ENCODE measurements around the gene LCE1D. TPM values are rescaled to one million over a fixed set of nuclear protein-coding genes. Genes with fewer than 3 reads are reported as not detected.

The LCE1D gene
- not detected in 2 replicates for total RNA-seq

DNA sequence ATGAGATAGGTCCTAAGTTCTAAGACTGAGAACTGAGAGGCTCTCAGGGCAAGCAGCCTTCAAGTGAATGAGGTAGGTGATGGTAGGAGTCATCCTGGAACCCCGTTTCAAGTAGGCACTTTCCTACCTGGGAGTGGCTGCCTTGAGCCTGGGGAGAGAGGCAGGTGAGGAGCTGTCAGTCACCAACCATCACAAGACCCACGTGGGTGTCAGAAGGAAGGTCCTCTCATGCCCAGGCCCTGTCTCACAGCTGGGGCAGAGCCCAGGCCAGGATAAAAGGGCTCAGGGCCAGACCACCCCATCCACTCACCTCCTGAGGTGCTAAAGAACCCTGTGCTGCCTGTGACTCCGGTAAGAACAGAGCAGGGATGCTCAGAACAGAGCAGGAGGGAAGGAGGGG is at the start of gene LCE1D:
Gene LCE1D, plus strand, starts transcription at position 301 of the 400 bp plus-strand sequence. CDS start 1,074 bp downstream, outside the sequence.
- no peak for DNase-seq (ENCODE audit: low read depth in 2 of 2)

DNA sequence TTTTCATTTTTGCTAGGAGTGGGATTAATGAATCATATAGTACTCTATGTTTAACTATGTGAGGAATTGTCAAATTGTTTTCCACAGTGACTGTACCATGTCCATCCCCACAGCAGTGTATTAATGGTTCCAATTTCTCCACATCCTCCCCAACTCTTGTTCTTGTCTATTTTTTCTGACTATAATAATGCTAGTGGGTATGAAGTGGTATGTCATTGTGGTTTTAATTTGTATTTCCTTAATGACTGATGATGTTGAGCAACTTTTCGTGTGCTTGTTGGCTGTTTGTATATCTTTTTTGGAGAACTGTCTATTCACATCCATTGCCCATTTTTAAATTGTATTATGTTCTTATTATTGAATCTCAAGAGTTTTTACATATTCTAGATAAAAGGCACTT is 48.7 kb upstream of the LCE1D start:
- no peak for DNase-seq (ENCODE audit: low read depth in 2 of 2)

GRCh38 chr1:152752225-152752624 is 44.3 kb upstream of the LCE1D start:
- DNase-seq (ENCODE audit: low read depth in 2 of 2) = peak in 1 of 2 donors; percentile 84

GRCh38 chr1:152753586-152753985 is 42.9 kb upstream of the LCE1D start:
- DNase-seq (ENCODE audit: low read depth in 2 of 2) = no peak

- no peak for DNase-seq (ENCODE audit: low read depth in 2 of 2)
These were observed 39.6 kb upstream of the LCE1D start for GRCh38 chr1:152756872-152757271.

GRCh38 chr1:152757747-152758146 is 38.8 kb upstream of the LCE1D start, which contains the start of gene KPRP:
KPRP (plus strand) TSS chr1:152758025; CDS start chr1:152759589, 1,564 bp downstream.
- DNase-seq (ENCODE audit: low read depth in 2 of 2) = no peak

DNA sequence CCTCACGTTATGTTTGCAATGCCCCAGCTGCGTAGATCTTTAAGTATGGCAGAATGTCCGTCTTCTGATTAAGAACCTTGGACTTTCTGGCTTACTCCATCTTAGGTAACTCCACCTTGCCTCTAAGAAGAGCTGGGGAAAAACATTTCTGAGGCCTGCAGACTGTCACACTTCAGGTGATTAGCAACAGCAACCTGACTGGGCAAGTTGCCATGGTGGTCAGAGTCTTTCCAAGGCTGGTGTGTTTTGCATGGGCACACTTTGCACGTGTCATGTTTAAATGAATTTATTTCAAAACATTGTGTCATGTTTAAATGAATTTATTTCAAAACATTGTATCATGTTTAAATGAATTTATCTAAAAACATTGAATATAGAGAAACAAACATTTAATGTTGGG is 37.9 kb upstream of the LCE1D start:
- no peak for DNase-seq (ENCODE audit: low read depth in 2 of 2)

- DNase-seq (ENCODE audit: low read depth in 2 of 2) = no peak
These were observed 36.9 kb upstream of the LCE1D start for GRCh38 chr1:152759453-152760173.

- no peak for DNase-seq (ENCODE audit: low read depth in 2 of 2)
These were observed 35.9 kb upstream of the LCE1D start for GRCh38 chr1:152760551-152761190.

DNA sequence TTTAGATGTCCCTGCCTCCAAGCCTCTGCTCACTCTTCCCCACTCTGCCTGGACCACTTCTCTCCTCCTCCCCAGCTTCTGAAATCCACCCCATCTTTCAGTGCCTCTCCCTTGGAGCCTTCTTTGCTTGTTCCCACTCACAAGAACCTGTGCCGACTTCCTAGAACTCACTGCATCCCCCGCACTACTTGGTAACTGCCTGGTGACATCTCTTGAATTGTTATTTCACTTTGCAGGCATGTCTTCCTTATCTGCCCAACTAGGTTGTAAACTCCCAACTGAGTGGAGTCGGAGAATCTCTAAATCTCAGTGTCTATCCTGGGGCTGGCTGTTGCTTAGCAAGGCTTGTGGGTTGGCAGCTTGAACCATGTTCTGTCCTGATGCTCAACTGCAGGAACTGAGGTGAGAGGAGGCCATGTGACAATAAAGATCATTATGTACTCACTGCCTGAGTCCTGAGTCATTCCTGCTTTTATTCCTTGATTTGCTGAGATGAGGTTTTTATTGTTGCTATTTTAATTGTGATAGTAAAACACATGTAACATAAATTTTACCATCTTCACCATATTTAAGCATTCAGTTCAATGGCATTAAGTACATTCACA is 34.8 kb upstream of the LCE1D start:
- DNase-seq (ENCODE audit: low read depth in 2 of 2) = no peak

DNA sequence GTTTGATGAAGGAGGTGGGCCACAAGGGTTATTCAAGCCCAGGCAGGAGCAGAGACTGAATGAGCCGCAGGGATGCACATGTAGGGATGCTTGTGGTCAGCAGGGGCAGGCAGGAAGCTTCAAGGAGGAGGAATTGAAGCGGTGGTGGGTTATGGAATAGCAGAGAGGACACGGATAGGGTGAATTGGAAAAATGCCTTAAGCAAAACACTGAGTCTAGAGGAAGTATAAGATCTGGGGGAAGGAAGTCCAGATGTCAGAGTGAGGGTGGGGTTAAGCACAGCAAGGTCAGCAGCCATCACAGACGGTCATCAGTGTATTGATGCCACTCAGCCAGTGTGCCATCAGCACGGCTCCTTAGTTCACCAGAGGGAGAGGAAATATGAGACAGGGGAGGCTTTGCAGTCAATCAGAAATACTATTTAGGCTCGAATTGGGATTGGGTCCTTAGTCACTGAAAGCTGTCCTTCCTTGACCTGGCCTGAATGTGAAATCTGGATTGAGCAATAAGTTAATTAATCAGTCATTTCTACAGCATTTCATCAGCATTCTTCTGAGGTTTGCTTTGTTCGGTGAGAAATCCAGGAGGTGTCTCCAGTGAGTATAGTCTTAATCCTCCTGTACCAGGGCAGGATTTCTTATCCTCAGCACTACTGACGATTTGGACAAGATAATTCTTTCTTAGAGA is 27.5 kb upstream of the LCE1D start:
- no peak for DNase-seq (ENCODE audit: low read depth in 2 of 2)

DNA sequence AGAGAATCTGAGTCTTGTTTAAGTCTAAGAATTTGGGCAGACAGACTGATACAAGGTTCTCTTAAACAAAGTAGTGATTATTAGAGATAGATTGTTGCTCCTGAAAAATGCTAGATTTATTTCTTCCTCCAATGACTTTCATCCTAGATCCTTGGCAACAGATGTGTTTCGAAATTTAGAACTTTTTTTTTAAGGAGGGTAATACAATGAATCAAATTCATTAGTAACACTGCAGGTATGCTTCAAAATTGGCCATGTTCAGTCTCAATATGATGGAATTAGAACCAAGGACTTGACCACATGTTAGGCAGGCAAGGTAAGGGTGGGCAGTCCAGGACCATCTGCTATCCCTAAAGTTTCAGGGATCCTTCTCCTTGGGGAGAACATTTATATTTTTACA is 26.1 kb upstream of the LCE1D start:
- no peak for DNase-seq (ENCODE audit: low read depth in 2 of 2)

GRCh38 chr1:152774875-152775274 is 21.6 kb upstream of the LCE1D start, which contains the start of gene LCE1F:
LCE1F (plus strand) TSS chr1:152775140; CDS start chr1:152776372, 1,232 bp downstream.
- no peak for DNase-seq (ENCODE audit: low read depth in 2 of 2)

- DNase-seq (ENCODE audit: low read depth in 2 of 2) = no peak
These were observed 20.2 kb upstream of the LCE1D start for GRCh38 chr1:152776361-152776760.

DNA sequence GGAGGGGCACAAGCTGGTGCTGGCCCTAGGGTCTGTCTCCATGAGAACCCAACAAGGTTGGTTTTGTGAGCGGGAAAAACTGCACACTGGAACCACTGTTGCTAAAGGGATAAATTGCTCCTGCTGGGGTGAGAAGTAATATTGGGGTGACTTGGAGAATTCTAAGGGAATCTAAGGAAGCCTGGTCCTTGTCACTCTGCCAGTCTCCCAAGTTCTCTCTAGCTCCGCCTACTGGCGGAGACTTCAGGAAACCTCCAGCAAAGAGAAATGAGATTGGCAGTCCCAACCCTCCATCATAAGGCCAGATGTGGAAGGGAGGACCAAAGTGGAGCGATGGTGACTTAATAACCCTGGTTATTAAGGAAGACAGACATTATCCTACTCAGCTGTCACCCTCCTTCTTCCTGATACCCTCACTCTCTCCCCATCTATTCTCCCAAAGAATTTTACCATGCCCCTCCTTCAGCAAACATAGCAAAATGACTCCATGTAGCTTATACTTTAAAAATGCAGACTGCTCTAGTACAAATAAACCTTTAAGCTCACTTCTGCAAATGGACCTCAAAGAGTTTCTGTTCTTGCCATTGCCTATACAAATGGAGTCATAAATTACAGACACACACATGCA is 18.9 kb upstream of the LCE1D start:
- peak in 1 of 2 donors; percentile 32 for DNase-seq (ENCODE audit: low read depth in 2 of 2)

GRCh38 chr1:152783095-152783494 is 13.4 kb upstream of the LCE1D start:
- peak in 1 of 2 donors; percentile 42 for DNase-seq (ENCODE audit: low read depth in 2 of 2)

GRCh38 chr1:152786077-152786476 is 10.4 kb upstream of the LCE1D start, which contains the start of gene LCE1E:
LCE1E (plus strand) TSS chr1:152786257; CDS start chr1:152787300, 1,043 bp downstream.
- DNase-seq (ENCODE audit: low read depth in 2 of 2) = no peak

- DNase-seq (ENCODE audit: low read depth in 2 of 2) = peak in 1 of 2 donors; percentile 26
These were observed 835 bp upstream of the LCE1D start for GRCh38 chr1:152795686-152796085.

GRCh38 chr1:152801333-152801732 is 4.8 kb downstream of the LCE1D start:
- DNase-seq (ENCODE audit: low read depth in 2 of 2) = no peak

- DNase-seq (ENCODE audit: low read depth in 2 of 2) = no peak
These were observed 10.1 kb downstream of the LCE1D start, which contains the start of gene LCE1C for GRCh38 chr1:152806576-152806975. LCE1C (minus strand) TSS chr1:152806651; CDS start chr1:152805478, 1,173 bp downstream.

DNA sequence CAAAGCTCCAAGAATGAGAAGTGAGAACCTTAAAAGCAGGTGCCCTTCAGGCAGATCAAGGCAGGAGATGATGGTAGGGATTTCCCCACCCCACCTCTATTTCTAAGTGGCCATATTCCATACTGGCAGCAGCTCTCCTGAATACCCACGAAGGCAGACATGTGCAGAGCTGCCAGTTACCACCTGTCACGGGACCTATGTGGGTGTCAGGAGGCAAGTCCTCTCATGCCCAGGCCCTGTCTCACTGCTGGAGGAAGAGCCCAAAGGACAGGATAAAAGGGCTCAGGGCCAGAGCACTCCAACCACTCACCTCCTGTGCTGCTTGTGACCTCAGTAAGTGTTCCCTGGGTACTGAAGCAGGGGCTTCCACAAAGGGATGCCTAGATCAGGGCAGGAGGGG is 14.5 kb downstream of the LCE1D start:
- DNase-seq (ENCODE audit: low read depth in 2 of 2) = no peak
